LNCAP (cell line): ENCODE results near the gene OPN3.

Experiments
- TF ChIP-seq, protein P1 (sequence below): fragments of 450-650 bp; IDR thresholded peaks from 2 replicates; pipeline ENCODE4 v1.5.1; 2017; ENCODE audit warnings: mild to moderate bottlenecking

Gene OPN3

DNA sequence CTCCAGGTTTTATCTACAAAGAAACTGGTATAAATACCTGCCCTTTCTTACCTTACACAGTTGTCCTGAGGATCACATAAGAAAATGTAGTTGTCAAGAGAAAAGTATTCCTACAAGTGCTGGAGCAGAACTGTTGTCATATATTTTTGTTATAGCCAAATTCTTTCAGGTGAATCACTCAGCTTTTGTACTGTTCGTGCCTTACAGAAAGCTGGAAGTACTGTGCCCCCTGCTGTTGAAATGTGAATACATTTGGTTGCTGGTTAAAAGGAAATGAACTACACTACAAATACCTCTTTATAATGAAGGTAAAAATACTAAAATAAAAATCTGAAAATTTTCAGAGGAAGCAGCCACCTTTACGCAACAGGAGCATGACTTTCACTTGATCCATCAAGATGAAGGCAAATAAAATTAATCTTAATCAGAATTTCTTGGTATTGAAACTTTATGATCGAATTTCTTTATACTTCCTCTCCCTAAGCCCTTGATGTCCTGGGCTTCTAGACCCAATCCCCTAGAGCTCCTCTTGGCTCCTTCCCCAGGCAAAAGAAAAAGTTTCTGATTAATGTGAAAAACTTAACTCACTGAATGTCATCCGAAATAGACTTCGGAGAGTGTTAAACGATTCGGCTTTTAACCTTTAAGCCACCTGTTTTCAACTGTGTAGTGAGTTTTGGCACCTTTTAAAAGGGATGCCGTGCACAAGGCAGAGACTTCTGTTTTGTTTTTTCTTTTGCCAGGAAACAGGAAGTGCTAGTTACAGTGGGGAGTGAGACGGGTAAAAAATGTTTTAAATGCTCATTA lies 12.5 kb downstream of the OPN3 start:
- TF ChIP-seq, protein P1, sequence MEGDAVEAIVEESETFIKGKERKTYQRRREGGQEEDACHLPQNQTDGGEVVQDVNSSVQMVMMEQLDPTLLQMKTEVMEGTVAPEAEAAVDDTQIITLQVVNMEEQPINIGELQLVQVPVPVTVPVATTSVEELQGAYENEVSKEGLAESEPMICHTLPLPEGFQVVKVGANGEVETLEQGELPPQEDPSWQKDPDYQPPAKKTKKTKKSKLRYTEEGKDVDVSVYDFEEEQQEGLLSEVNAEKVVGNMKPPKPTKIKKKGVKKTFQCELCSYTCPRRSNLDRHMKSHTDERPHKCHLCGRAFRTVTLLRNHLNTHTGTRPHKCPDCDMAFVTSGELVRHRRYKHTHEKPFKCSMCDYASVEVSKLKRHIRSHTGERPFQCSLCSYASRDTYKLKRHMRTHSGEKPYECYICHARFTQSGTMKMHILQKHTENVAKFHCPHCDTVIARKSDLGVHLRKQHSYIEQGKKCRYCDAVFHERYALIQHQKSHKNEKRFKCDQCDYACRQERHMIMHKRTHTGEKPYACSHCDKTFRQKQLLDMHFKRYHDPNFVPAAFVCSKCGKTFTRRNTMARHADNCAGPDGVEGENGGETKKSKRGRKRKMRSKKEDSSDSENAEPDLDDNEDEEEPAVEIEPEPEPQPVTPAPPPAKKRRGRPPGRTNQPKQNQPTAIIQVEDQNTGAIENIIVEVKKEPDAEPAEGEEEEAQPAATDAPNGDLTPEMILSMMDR: peak; percentile 77

DNA sequence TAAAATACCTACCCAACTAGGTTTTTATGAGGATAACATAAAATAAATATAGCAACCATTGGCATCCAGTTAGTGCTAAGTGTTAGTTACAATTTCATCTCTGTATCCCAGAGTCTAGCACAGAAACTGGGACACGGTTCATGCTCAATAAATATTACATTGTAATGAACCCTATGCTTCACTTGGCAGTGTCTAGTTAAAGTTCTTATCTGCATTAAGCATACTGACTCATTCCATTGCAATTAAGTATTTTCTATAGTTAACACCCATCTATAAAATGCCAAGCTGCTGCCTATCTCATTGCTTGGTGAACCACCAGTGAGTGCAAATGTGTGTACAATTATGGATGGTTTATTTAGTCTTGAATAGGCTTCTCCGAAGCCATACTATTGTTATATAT lies 15.2 kb downstream of the OPN3 start:
- TF ChIP-seq, protein P1: no peak

DNA sequence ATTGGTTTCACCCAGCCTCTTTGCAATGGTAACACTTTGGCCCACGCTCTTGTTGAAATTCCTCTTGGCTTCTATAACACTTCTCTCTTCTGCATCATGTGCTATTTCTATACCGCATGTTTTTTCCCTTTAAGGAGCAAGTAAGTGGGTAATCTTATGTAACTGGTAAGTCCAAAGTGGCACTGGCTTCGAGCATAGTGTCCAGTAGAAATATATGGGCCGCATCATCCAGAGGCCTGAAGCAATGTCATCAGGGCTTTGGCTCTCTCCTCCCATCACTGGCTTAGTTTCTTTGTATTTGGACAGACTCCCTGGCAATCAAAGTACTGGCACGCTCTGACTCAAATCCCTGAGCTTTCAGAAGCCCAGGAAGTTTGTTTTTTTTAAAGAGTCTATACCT lies 17.5 kb downstream of the OPN3 start:
- TF ChIP-seq, protein P1: no peak

GRCh38 chr1:241617426-241617825 lies 22.7 kb downstream of the OPN3 start:
- TF ChIP-seq, protein P1: no peak

DNA sequence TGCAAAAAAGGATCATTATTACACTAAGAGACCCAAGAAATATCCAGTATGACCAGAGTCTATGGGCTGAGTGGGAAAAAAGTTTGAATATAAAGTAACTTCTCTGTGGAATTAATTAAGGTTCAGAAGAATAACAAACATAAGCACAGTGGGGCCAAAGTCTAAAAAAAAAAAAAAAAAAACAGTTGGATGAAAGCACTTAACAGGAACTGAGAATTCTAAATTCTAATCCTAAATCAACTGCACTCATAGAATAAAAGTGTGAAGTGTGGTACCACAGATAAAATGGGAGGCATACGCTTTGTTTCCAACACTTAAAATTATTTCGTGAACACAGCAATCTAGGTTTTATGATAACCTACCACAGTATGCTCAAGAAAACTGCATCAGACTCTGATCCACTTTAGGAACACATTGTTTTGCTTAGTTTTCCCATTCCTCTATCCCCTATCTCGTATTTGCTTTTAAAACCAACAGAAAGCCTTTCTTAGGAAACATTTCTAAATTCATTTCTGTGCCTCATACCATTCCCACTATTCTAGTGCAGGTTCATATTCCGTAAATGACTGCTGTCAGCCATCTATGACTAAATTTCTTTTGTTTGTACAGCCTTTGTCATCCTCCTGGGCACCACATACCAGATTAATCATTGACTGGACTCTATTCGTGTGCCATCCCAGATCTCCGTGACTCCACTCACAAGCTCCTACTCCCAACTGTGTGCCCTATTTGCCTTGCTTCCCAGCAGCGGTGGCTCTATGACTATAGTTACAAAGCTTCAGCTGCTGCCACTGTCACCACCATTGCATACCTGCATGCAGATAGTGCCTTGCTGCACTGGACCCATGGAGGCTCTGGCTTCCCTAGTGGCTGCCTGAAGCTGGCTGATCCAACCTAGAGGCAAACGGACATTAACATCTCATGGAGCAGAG lies 24.9 kb downstream of the OPN3 start:
- TF ChIP-seq, protein P1: no peak

DNA sequence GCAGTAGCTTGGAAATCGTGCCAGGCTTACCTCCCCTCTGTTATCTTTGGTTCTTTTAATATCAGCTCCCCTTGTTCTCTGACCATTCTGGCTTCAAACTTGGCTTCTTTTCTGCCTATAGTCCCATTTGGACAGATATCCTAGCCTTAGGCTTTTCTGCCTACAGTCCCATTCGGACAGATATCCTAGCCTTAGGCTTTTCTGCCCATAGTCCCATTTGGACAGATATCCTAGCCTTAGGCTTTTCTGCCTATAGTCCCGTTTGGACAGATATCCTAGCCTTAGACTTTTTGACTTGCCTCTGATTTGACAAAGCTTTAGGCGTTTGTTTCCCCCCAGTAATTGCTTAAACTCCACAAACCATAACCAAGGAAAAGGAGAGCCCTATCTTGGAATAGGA lies 25.6 kb downstream of the OPN3 start:
- TF ChIP-seq, protein P1: no peak

GRCh38 chr1:241614144-241614543 lies 26.0 kb downstream of the OPN3 start:
- TF ChIP-seq, protein P1: no peak
